MCF 10A (cell line): Measurements from ENCODE around the gene FILIP1L. TPM values are rescaled to one million over a fixed set of nuclear protein-coding genes. Genes with fewer than 3 reads are reported as not detected.

Experiments used
- BruUV-seq: library from RNA; stranded (reverse); fragments of 400-500 nt; replicated peaks from 2 replicates; lab custom pipeline; 2021; lab: Mats Ljungman, UMichigan
- CTCF ChIA-PET: fragments of 300-600 bp; sonication (Branson Sonifier 250); formaldehyde crosslinking; extraction: SDS; loops from one replicate; lab custom pipeline; 2021; ENCODE audit warnings: antibody characterized with exemption, inconsistent platforms; lab: Yijun Ruan, JAX
- POLR2A ChIA-PET: fragments of 300-600, 350-650 bp; sonication (Branson Sonifier 250); formaldehyde crosslinking; extraction: SDS; loops from one replicate; lab custom pipeline; 2020; ENCODE audit warnings: antibody characterized with exemption, inconsistent platforms; lab: Yijun Ruan, JAX
- DNase-seq: peaks from one replicate; pipeline ENCODE4 v3.0.0-alpha.2; 2018; ENCODE audit not compliant: unreplicated experiment
- H3K27ac Mint-ChIP-seq: one replicate; pipeline ENCODE4 v1.8.0; 2022; ENCODE audit warnings: mild to moderate bottlenecking, low read depth, mixed read lengths; ENCODE audit not compliant: unreplicated experiment
- H3K27me3 Mint-ChIP-seq: one replicate; pipeline ENCODE4 v1.8.0; 2022; ENCODE audit warnings: mixed read lengths; ENCODE audit not compliant: insufficient read depth, unreplicated experiment
- H3K36me3 Mint-ChIP-seq: one replicate; pipeline ENCODE4 v1.8.0; 2022; ENCODE audit warnings: mild to moderate bottlenecking, moderate library complexity, mixed read lengths; ENCODE audit not compliant: insufficient read depth, unreplicated experiment
- H3K4me1 Mint-ChIP-seq: one replicate; pipeline ENCODE4 v1.8.0; 2022; ENCODE audit warnings: mixed read lengths; ENCODE audit not compliant: insufficient read depth, unreplicated experiment
- H3K4me3 Mint-ChIP-seq: one replicate; pipeline ENCODE4 v1.8.0; 2022; ENCODE audit warnings: mild to moderate bottlenecking, moderate library complexity, mixed read lengths; ENCODE audit not compliant: unreplicated experiment
- H3K9me3 Mint-ChIP-seq: one replicate; pipeline ENCODE4 v1.8.0; 2022; ENCODE audit warnings: mixed read lengths; ENCODE audit not compliant: unreplicated experiment
- CTCF ChIP-seq: fragments of 200-600 bp; IDR thresholded peaks from one replicate; pipeline ENCODE4 v1.8.0; 2022; ENCODE audit warnings: antibody characterized with exemption, mild to moderate bottlenecking; ENCODE audit not compliant: unreplicated experiment
- intact Hi-C: fragments of 100-400 bp; cut with micrococcal nuclease; formaldehyde crosslinking; loops from 2 replicates; pipeline ENCODE4 v1.14.1; 2022
- total RNA-seq: library from RNA; stranded (reverse); gene quantifications from 2 replicates; pipeline ENCODE4 v1.2.3, GENCODE V29; 2022

Gene FILIP1L
- total RNA-seq, 1 experiment from 2014 or later: 2.4 TPM

GRCh38 chr3:100072326-100073048 is 41.8 kb downstream of the FILIP1L start:
- H3K4me1 Mint-ChIP-seq: peaks cover 7% of the 10 kb centered on the region
- TF ChIP-seq CTCF: no peak
- BruUV-seq: no TSS peak
- H3K9me3 Mint-ChIP-seq: no peaks in the 10 kb centered on the region
- no peaks in the 10 kb centered on the region for H3K27me3 Mint-ChIP-seq
- H3K27ac Mint-ChIP-seq: no peak overlapping the region
- POLR2A ChIA-PET: interaction anchor here (0.6 to 0.9 kb wide), 2 partner anchors 31 to 188 kb away, joined by 3 read pairs; partner anchors contain the start of gene TBC1D23
- CTCF ChIA-PET: interaction anchor here (0.7 to 2.5 kb wide), 5 partner anchors 16 to 244 kb away, joined by 3 to 9 read pairs (median 4); no protein-coding TSS in a partner anchor
- intact Hi-C loops: no loop called here
- peak; percentile 48 for DNase-seq
- H3K4me3 Mint-ChIP-seq: no peak overlapping the region
- H3K36me3 Mint-ChIP-seq: no peaks in the 10 kb centered on the region

GRCh38 chr3:100069472-100069871 is 44.8 kb downstream of the FILIP1L start:
- no TSS peak for BruUV-seq
- H3K4me1 Mint-ChIP-seq: peaks cover 7% of the 10 kb centered on the region
- intact Hi-C loops: loop anchor here (1.0 kb wide), 1 partner anchor 185 kb away; no protein-coding TSS in a partner anchor
- no peak for TF ChIP-seq CTCF
- H3K27ac Mint-ChIP-seq: no peak overlapping the region
- POLR2A ChIA-PET: interaction anchor here (0.7 to 1.2 kb wide), 3 partner anchors 13 to 191 kb away, joined by 3 to 6 read pairs (median 4); partner anchors contain the start of gene TBC1D23
- H3K36me3 Mint-ChIP-seq: no peaks in the 10 kb centered on the region
- H3K9me3 Mint-ChIP-seq: no peaks in the 10 kb centered on the region
- CTCF ChIA-PET: interaction anchor here (0.6 to 4.2 kb wide), 38 partner anchors 9 to 531 kb away, joined by 3 to 43 read pairs (median 5); no protein-coding TSS in a partner anchor
- no peaks in the 10 kb centered on the region for H3K27me3 Mint-ChIP-seq
- DNase-seq: no peak
- no peak overlapping the region for H3K4me3 Mint-ChIP-seq

- H3K4me1 Mint-ChIP-seq: peaks cover 7% of the 10 kb centered on the region
- peak; percentile 66 for TF ChIP-seq CTCF
- DNase-seq: peak; percentile 84
- H3K36me3 Mint-ChIP-seq: no peaks in the 10 kb centered on the region
- CTCF ChIA-PET: interaction anchor here (0.6 to 4.2 kb wide), 50 partner anchors 9 to 532 kb away, joined by 3 to 43 read pairs (median 5); no protein-coding TSS in a partner anchor
- POLR2A ChIA-PET: interaction anchor here (0.7 to 1.2 kb wide), 5 partner anchors 12 to 192 kb away, joined by 3 to 6 read pairs (median 3); partner anchors contain the start of gene TBC1D23
- H3K9me3 Mint-ChIP-seq: no peaks in the 10 kb centered on the region
- BruUV-seq: no TSS peak
- H3K27ac Mint-ChIP-seq: no peak overlapping the region
- intact Hi-C loops: loop anchor here (1.0 kb wide), 1 partner anchor 185 kb away; no protein-coding TSS in a partner anchor
- H3K27me3 Mint-ChIP-seq: no peaks in the 10 kb centered on the region
- no peak overlapping the region for H3K4me3 Mint-ChIP-seq
Measured at GRCh38 chr3:100068826-100069225, 45.5 kb downstream of the FILIP1L start.

GRCh38 chr3:100067589-100067988 is 46.7 kb downstream of the FILIP1L start:
- Mint-ChIP-seq H3K4me1 (peaks cover 7% of the 10 kb centered on the region), H3K27me3 (no peaks in the 10 kb centered on the region), H3K36me3 (no peaks in the 10 kb centered on the region), H3K4me3 (no peak overlapping the region), H3K9me3 (no peaks in the 10 kb centered on the region), H3K27ac (peak overlapping the region; percentile 31)
- intact Hi-C loops: no loop called here
- ChIA-PET CTCF (interaction anchor here (0.7 to 4.2 kb wide), 7 partner anchors 8 to 190 kb away, joined by 3 to 43 read pairs (median 6); no protein-coding TSS in a partner anchor), POLR2A (no interaction called here)
- TF ChIP-seq CTCF: no peak
- no TSS peak for BruUV-seq
- DNase-seq: no peak
